HG02885 (cell line): ENCODE results near the gene FYN.

ENCODE experiments used
- ATAC-seq: cut with Tn5 transposase; IDR thresholded peaks from one replicate; pipeline ENCODE4 v1.9.1; 2021; ENCODE audit warnings: mild to moderate bottlenecking; ENCODE audit not compliant: unreplicated experiment, poor library complexity

FYN gene

GRCh38 chr6:111776236-111777221, 96.7 kb downstream of the FYN start:
- ATAC-seq = no peak

GRCh38 chr6:111775145-111775922, 97.9 kb downstream of the FYN start:
- no peak for ATAC-seq

GRCh38 chr6:111774346-111774703, 98.9 kb downstream of the FYN start:
- no peak for ATAC-seq

GRCh38 chr6:111773501-111774345, 99.5 kb downstream of the FYN start:
- ATAC-seq = no peak

- no peak for ATAC-seq
Observed at GRCh38 chr6:111772381-111772780, 100.9 kb downstream of the FYN start.

- no peak for ATAC-seq
Observed at GRCh38 chr6:111771629-111772028, 101.6 kb downstream of the FYN start.

GRCh38 chr6:111771094-111771432, 102.2 kb downstream of the FYN start:
- ATAC-seq = no peak

- peak; percentile 32 for ATAC-seq
Observed at GRCh38 chr6:111770263-111771093, 102.8 kb downstream of the FYN start.

- ATAC-seq = no peak
Observed at GRCh38 chr6:111769365-111770152, 103.7 kb downstream of the FYN start.

- no peak for ATAC-seq
Observed at GRCh38 chr6:111768431-111768770, 104.9 kb downstream of the FYN start.

GRCh38 chr6:111767752-111768430, 105.4 kb downstream of the FYN start:
- ATAC-seq = no peak

GRCh38 chr6:111766201-111766857, 106.9 kb downstream of the FYN start:
- no peak for ATAC-seq

GRCh38 chr6:111765763-111766162, 107.5 kb downstream of the FYN start:
- no peak for ATAC-seq

- ATAC-seq = peak; percentile 81
Observed at GRCh38 chr6:111764238-111765175, 108.7 kb downstream of the FYN start.

- ATAC-seq = no peak
Observed at GRCh38 chr6:111763381-111763780, 109.9 kb downstream of the FYN start.

GRCh38 chr6:111761783-111762312, 111.4 kb downstream of the FYN start:
- ATAC-seq = peak; percentile 40

GRCh38 chr6:111761212-111761611, 112.0 kb downstream of the FYN start:
- no peak for ATAC-seq
